HG03066 (cell line): ENCODE results near the gene MSI2.
"Not testable (repeated sequence)": the region's sequence is repeated elsewhere in the genome, so short reads cannot be mapped to it uniquely, and the experiment has no call there.

Experiments
- ATAC-seq: cut with Tn5 transposase; IDR thresholded peaks from one replicate; pipeline ENCODE4 v1.9.1; 2021; ENCODE audit warnings: low read depth; ENCODE audit not compliant: unreplicated experiment

The MSI2 gene

GRCh38 chr17:57621791-57622190 lies 365.5 kb downstream of the MSI2 start:
- ATAC-seq = not testable (repeated sequence)

GRCh38 chr17:57622306-57622682 lies 366.0 kb downstream of the MSI2 start:
- ATAC-seq = no peak

GRCh38 chr17:57622683-57623433 lies 366.5 kb downstream of the MSI2 start:
- peak; percentile 67 for ATAC-seq

- no peak for ATAC-seq
Measured at GRCh38 chr17:57623620-57624019, 367.3 kb downstream of the MSI2 start.

GRCh38 chr17:57624386-57624785 lies 368.1 kb downstream of the MSI2 start:
- ATAC-seq = no peak

- ATAC-seq = no peak
Measured at GRCh38 chr17:57625511-57625910, 369.2 kb downstream of the MSI2 start.

GRCh38 chr17:57625957-57626356 lies 369.6 kb downstream of the MSI2 start:
- ATAC-seq = no peak

- ATAC-seq = no peak
Measured at GRCh38 chr17:57626520-57627210, 370.3 kb downstream of the MSI2 start.

- no peak for ATAC-seq
Measured at GRCh38 chr17:57627591-57627990, 371.3 kb downstream of the MSI2 start.

GRCh38 chr17:57628421-57628820 lies 372.1 kb downstream of the MSI2 start:
- ATAC-seq = no peak

- ATAC-seq = peak; percentile 93
Measured at GRCh38 chr17:57629470-57629869, 373.1 kb downstream of the MSI2 start.

- ATAC-seq = no peak
Measured at GRCh38 chr17:57629886-57630285, 373.6 kb downstream of the MSI2 start.

GRCh38 chr17:57630736-57631135 lies 374.4 kb downstream of the MSI2 start:
- ATAC-seq = no peak

- ATAC-seq = no peak
Measured at GRCh38 chr17:57631871-57632270, 375.5 kb downstream of the MSI2 start.

- ATAC-seq = no peak
Measured at GRCh38 chr17:57632294-57632693, 376.0 kb downstream of the MSI2 start.

- ATAC-seq = no peak
Measured at GRCh38 chr17:57633236-57633635, 376.9 kb downstream of the MSI2 start.

- ATAC-seq = no peak
Measured at GRCh38 chr17:57634713-57635465, 378.6 kb downstream of the MSI2 start.

GRCh38 chr17:57636274-57636673 lies 380.0 kb downstream of the MSI2 start:
- ATAC-seq = no peak

GRCh38 chr17:57636985-57637665 lies 380.8 kb downstream of the MSI2 start:
- no peak for ATAC-seq

GRCh38 chr17:57637666-57638010 lies 381.3 kb downstream of the MSI2 start:
- no peak for ATAC-seq

- no peak for ATAC-seq
Measured at GRCh38 chr17:57638284-57638683, 382.0 kb downstream of the MSI2 start.
